OCI-LY3 (cell line): Measurements from ENCODE around the gene NFIB.

ENCODE experiments used
- CTCF ChIP-seq: fragments of 200-600, 300-600 bp; sonication (generic); IDR thresholded peaks from 2 replicates; pipeline ENCODE4 v1.5.1; 2014; ENCODE audit warnings: antibody characterized with exemption, low read length, low read depth
- EZH2phosphoT487 ChIP-seq: fragments of 200-600 bp; shearing (Covaris generic); IDR thresholded peaks from 2 replicates; pipeline ENCODE4 v1.6.1; 2018; ENCODE audit warnings: antibody characterized with exemption, mixed run types, low read depth

GRCh38 chr9:14269916-14270315 is 44.0 kb downstream of the NFIB start:
- TF ChIP-seq CTCF = no peak
- TF ChIP-seq EZH2phosphoT487 = no peak
